ENCODE measurements around the gene MAN1A2.
"Not testable (repeated sequence)": the region's sequence is repeated elsewhere in the genome, so short reads cannot be mapped to it uniquely, and the experiment has no call there.

MAN1A2 gene

GRCh38 chr1:117367046-117368025 is at the start of gene MAN1A2:
MAN1A2 (plus strand) TSS chr1:117367449; CDS start chr1:117368184, 735 bp downstream.
- DNase-seq: peak; percentile 74

- DNase-seq: no peak
Observed at GRCh38 chr1:117318011-117318410, 49.2 kb upstream of the MAN1A2 start.

DNA sequence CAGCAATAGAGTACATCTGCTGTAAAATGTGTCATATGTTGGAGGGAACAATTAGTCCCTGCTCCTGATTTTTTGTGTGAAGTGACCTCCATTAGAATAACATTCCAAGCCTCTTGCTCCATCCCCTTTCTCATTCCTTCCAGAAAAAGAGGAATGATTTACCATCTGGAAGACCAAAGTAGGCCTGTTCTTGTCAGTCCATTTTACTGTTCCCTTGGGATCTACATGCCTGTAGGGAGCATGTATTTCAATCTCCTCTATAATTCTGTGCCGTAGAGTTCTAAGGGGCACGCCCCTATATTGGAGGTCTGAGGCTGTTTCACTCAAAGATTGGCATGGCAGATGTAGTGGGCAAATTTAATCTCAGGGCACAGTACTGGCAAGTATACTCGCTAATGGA is 48.8 kb upstream of the MAN1A2 start:
- DNase-seq: no peak

DNA sequence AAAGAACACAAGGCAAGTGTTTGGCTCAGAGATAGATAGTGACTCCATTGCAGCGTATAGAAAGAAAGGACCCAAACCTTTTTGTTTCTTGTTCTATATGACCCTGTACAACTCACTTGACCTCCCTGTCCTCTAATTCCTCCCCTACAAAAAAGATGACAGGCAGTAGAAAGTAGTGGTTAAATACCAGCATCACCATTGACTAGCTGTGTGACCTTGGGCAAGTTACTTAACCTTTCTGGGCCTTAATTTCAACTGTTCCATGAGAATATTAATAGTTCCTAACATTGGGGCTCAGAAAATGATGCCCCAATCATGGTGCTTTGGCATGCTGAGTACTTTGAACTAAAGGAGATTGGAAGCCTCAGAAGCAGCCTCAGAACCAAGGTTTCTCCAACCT is 46.7 kb upstream of the MAN1A2 start:
- no peak for DNase-seq

- DNase-seq: no peak
Observed at GRCh38 chr1:117321680-117322609, 45.3 kb upstream of the MAN1A2 start.

- no peak for DNase-seq
Observed at GRCh38 chr1:117324357-117324756, 42.9 kb upstream of the MAN1A2 start.

- not testable (repeated sequence) for DNase-seq
Observed at GRCh38 chr1:117326035-117326434, 41.2 kb upstream of the MAN1A2 start.

GRCh38 chr1:117327011-117327410 is 40.2 kb upstream of the MAN1A2 start:
- no peak for DNase-seq

DNA sequence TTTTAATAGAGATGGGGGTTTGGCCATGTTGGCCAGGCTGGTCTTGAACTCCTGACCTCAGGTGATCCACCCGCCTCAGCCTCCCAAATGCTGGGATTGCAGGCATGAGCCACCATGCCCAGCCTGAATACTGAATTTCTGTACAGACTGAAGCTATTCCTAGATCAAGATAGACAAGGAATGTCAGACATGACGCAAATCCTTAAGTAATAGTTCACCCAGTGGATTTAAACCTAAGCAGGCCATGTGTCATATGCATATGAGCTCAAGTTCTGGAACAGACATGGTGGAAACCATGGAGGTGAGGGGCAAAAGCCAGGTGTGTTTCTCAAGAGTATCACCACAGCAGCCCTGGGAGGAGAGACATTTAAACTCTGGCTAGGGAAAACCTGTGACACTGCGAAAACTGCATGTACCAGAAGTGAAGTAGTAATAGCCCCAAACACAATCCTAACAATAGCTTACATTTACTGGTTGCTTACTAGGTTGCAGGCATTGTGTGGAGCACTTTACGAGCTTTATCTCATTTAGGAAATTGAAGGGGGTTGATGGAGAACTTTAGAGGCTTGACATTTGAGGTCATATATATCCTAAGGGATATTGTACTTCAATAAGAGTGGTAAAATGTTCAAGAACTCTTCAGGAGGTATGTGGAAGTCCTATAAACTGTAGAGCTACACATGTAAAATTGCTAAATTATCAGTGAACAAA is 31.7 kb upstream of the MAN1A2 start:
- no peak for DNase-seq

GRCh38 chr1:117336088-117336817 is 31.0 kb upstream of the MAN1A2 start:
- no peak for DNase-seq

DNA sequence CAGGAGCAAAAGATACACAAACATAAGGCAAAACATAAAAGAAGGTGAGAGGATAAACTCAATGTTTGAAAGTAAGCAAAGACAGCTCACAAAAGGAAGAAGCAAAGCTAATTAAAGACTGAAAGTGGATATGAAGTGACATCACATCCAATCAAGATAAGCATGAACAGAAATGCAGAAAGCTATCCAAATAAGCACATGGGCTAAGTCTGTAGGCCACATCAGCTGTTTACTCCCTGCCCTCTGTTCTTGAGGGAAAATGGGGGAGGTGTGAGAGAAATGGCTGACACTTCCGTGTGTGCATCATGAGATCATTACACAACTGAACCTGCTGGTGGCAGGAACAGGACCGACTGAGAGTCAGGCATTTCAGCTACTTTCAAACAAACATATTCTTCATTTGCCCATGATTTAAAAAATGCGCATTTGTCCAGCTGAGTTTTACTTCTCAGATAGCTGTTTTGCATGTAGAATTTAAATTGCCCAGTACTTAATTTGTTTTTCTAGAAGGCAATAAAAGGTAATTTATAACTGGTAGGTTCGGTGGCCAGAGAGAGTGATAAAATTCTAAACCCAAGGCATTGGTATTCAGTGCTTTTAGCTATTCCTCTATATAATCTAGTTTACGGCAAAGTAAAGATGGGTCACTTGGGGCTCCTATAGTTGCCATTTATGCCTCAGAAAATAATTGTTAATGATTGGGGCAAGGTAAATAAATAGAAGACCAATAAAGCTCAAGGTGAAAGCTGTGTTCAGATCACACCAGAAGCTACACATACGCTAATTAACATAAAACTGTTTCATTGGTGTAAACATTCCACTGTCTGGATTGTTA is 27.2 kb upstream of the MAN1A2 start:
- DNase-seq: peak; percentile 21

- no peak for DNase-seq
Observed at GRCh38 chr1:117341123-117341522, 26.1 kb upstream of the MAN1A2 start.

GRCh38 chr1:117342397-117342796 is 24.9 kb upstream of the MAN1A2 start:
- no peak for DNase-seq

DNA sequence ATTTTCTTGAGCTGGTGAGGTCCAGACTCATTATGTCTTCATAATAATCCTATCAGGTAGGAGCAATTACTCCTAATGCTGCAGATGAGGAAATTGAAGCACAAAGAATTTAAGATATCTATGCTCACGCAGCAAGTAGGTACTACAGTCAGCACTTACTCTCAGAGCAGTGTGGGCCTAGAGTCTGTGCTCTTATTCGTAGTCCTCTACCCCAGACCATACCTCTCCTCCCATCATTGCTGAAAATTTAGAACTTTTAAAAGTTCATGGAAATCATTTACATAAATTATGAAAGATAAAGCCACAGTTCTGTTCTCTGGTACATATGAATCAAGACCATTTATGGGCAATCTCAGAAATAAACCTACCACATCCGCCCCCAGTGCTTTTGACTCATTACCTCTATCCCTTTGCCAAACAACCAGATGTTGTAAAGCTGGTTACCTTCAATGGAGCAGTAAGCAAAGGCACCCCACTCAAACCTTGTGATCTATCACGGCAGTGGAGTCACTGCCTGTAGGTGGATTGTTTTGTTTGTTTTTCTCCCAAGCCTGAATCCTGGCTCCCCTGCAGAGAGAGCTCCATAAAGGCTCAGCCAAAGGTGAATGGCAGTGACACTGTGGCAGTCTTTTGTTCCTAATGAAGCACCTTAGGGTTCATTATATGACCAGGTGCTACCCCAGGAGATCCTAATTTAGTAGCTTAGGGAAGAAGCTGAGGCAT is 20.9 kb upstream of the MAN1A2 start:
- no peak for DNase-seq

- no peak for DNase-seq
Observed at GRCh38 chr1:117347907-117348306, 19.3 kb upstream of the MAN1A2 start.

- not testable (repeated sequence) for DNase-seq
Observed at GRCh38 chr1:117352695-117353094, 14.6 kb upstream of the MAN1A2 start.

- DNase-seq: not testable (repeated sequence)
Observed at GRCh38 chr1:117357833-117358603, 9.2 kb upstream of the MAN1A2 start.

- not testable (repeated sequence) for DNase-seq
Observed at GRCh38 chr1:117358604-117358887, 8.7 kb upstream of the MAN1A2 start.

DNA sequence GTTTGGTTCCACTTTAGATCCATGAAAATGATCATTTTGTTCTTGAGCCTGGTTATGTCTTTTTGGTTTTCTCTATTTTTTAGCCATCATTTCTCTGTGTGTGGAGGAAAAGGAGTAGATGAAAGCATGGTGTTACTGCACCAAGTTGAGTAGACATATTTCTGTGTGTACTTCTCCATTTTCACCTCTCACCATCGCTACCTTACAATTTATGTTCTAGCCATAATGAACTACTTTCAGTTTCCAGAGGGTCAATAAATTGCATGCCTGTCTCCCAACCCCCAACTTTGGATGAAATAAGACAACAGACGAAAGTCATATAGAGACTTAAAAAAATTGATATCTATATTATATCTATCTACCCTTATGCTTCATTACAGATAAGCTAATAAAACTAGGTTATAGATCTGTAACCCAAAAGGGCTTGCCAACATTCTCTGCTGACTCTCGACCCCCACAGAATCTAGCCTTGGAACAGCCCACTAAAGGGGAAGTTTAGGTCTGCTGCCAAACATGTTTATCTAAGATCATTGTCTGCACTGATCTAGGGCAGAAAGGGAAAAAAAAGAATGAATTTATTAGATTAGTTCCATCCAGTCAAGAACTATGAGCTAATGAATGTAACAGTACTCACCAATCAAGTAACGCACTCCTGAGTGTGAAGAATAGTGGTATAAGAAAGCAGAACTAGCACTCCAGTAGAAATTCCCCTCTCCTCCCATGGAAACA is 7.5 kb upstream of the MAN1A2 start:
- DNase-seq: no peak
